HepG2 (cell line): ENCODE measurements around the gene P3H3. TPM values are rescaled to one million over a fixed set of nuclear protein-coding genes. Genes with fewer than 3 reads are reported as not detected.

Experiments
- EEA1 ChIP-seq: sonication (generic); formaldehyde crosslinking; IDR thresholded peaks from 2 replicates; pipeline ENCODE4 v1.5.1; 2020; ENCODE audit warnings: mild to moderate bottlenecking, missing genetic modification reagents, borderline replicate concordance
- HNRNPL ChIP-seq: fragments of 200-400 bp; formaldehyde crosslinking; IDR thresholded peaks from 2 replicates; pipeline ENCODE4 v1.6.1; 2017; ENCODE audit warnings: mild to moderate bottlenecking, low read depth, low read length
- MBD4 ChIP-seq: IDR thresholded peaks from 2 replicates; pipeline ENCODE4 v1.6.1; 2012; ENCODE audit warnings: low read length, inconsistent platforms, borderline replicate concordance
- NFKB2 ChIP-seq: sonication (generic); formaldehyde crosslinking; IDR thresholded peaks from 2 replicates; pipeline ENCODE4 v1.4.0; 2020; ENCODE audit warnings: missing genetic modification reagents, borderline replicate concordance
- PAX8 ChIP-seq: sonication (generic); formaldehyde crosslinking; IDR thresholded peaks from 2 replicates; pipeline ENCODE4 v1.8.0; 2022; ENCODE audit warnings: mild to moderate bottlenecking, missing genetic modification reagents, borderline replicate concordance
- PCBP1 ChIP-seq: fragments of 200-400 bp; formaldehyde crosslinking; IDR thresholded peaks from 2 replicates; pipeline ENCODE4 v1.6.1; 2017; ENCODE audit warnings: mild to moderate bottlenecking, low read depth, low read length, borderline replicate concordance
- POGK ChIP-seq: sonication (generic); formaldehyde crosslinking; conservative IDR thresholded peaks from 2 replicates; pipeline ENCODE4 v1.8.0; 2022; ENCODE audit warnings: mild to moderate bottlenecking, moderate library complexity, missing genetic modification reagents
- STAG1 ChIP-seq: sonication (generic); formaldehyde crosslinking; IDR thresholded peaks from 2 replicates; pipeline ENCODE4 v1.4.0; 2020; ENCODE audit warnings: missing genetic modification reagents
- ZBTB21 ChIP-seq: sonication (generic); formaldehyde crosslinking; IDR thresholded peaks from 2 replicates; pipeline ENCODE4 v1.4.0; 2020; ENCODE audit warnings: missing genetic modification reagents
- ZNF251 ChIP-seq: sonication (generic); formaldehyde crosslinking; IDR thresholded peaks from 2 replicates; pipeline ENCODE4 v1.9.0; 2021; ENCODE audit warnings: mild to moderate bottlenecking, missing genetic modification reagents
- ZNF432 ChIP-seq: sonication (generic); formaldehyde crosslinking; IDR thresholded peaks from 2 replicates; pipeline ENCODE4 v1.5.0; 2020; ENCODE audit warnings: missing genetic modification reagents, mild to moderate bottlenecking, borderline replicate concordance
- ZNF44 ChIP-seq: sonication (generic); formaldehyde crosslinking; IDR thresholded peaks from 2 replicates; pipeline ENCODE4 v1.5.1; 2020; ENCODE audit warnings: mild to moderate bottlenecking, missing genetic modification reagents
- ZNF512 ChIP-seq: sonication (generic); formaldehyde crosslinking; IDR thresholded peaks from 2 replicates; pipeline ENCODE4 v1.4.0; 2020; ENCODE audit warnings: mild to moderate bottlenecking, missing genetic modification reagents
- ZNF660 ChIP-seq: sonication (generic); formaldehyde crosslinking; IDR thresholded peaks from 2 replicates; pipeline ENCODE4 v1.5.1; 2020; ENCODE audit warnings: mild to moderate bottlenecking, low read depth, missing genetic modification reagents, borderline replicate concordance
- ZNF710 ChIP-seq: sonication (generic); formaldehyde crosslinking; IDR thresholded peaks from 2 replicates; pipeline ENCODE4 v1.5.0; 2020; ENCODE audit warnings: mild to moderate bottlenecking, missing genetic modification reagents, borderline replicate concordance
- ZNF781 ChIP-seq: sonication (generic); formaldehyde crosslinking; IDR thresholded peaks from 2 replicates; pipeline ENCODE4 v1.5.1; 2020; ENCODE audit warnings: borderline replicate concordance, mild to moderate bottlenecking, missing genetic modification reagents; ENCODE audit errors: not compliant biosample characterization
- ZSCAN20 ChIP-seq: sonication (generic); formaldehyde crosslinking; IDR thresholded peaks from 2 replicates; pipeline ENCODE4 v1.4.0; 2020; ENCODE audit warnings: missing genetic modification reagents, mild to moderate bottlenecking, borderline replicate concordance
- polyA plus RNA-seq, 8 experiments: library from polyadenylated mRNA; depleted of rRNA in 3 of 8; stranded (reverse) in 7 of 8; unstranded in 1 of 8; fragments of >200 nt; fragmentation: Illumina TruSeq in 4 of 8; extraction: Trizol in 4 of 8; gene quantifications; 2 replicates each; pipeline versions ENCODE4 v1.2.1 to v1.2.3, GENCODE V29; 2011 to 2016; ENCODE audit warnings: low read depth in 4 of 8, missing spikeins in 1 of 8, mixed read lengths in 1 of 8; ENCODE audit not compliant: insufficient read depth in 1 of 8
- total RNA-seq, 5 experiments: library from RNA; depleted of rRNA; stranded (reverse); fragments of >200 nt; fragmentation: Illumina TruSeq; extraction: Trizol; gene quantifications; 2 replicates each; pipeline ENCODE4 v1.2.3, GENCODE V29; 2016; ENCODE audit warnings: low read depth in 1 of 5
- TF ChIP-seq, protein P1 (sequence below), 2 experiments: IDR thresholded peaks; 2 replicates each; pipeline ENCODE4 v1.6.1; 2011 to 2012; ENCODE audit warnings: low read length in 2 of 2, borderline replicate concordance in 1 of 2, low read depth in 1 of 2, mild to moderate bottlenecking in 1 of 2, moderate library complexity in 1 of 2
- TF ChIP-seq, protein P2 (sequence below): IDR thresholded peaks from 2 replicates; pipeline ENCODE4 v1.6.1; 2016; ENCODE audit warnings: low read depth, borderline replicate concordance

P3H3 gene
- total and polyA plus RNA-seq, 2 of the 13 experiments (the other 11 are each of a cell fraction or from before 2014, with no cell fraction given): 20.1 to 20.5 TPM

DNA sequence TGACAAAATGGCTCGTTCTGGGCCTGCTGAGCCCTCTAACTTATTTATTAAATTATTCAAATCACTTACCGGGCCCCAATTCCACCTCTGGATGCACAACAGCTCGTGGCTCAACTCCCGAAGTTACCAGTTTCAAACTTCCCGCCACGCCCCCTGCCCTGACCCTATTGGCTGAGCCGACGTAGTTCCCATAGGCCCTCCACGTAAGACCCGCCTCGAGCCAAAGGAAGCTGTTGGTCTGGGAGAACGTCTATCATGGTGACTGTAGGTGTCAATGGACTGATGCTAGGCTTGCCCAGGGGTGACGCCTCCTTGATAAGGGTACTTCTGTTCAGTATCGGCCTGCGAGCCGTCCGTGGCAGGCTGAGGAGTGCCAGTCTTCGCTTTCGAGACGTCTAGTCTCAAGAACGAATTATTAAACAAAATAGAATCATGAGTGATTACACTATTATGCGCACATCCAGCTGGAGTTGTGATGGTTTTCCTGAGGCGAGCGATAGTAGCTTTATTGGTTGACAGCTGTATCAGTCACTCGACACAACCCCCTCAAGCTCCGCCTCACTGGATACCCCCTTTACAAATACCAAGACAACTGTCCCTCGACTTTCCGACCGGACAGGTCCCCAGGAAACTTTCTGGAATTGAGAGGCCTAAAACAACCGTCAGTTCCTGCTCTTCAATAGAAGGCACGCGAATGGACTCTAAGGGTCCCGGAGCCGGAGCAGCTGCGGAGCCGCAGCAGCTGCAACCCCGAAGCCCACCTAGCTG, 23.1 kb downstream of the P3H3 start, which contains the start of gene CDCA3 (continued):
- TF ChIP-seq ZNF432 (CRISPR knock-in tag) (no peak), PAX8 (CRISPR knock-in tag) (no peak), ZSCAN20 (no peak; the same call in 1 of the 2 replicates), POGK (CRISPR knock-in tag) (peak; percentile 58; the same call in 1 of the 2 replicates), NFKB2 (no peak), ZNF512 (CRISPR knock-in tag) (no peak), EEA1 (CRISPR knock-in tag) (no peak), PCBP1 (0 out of 2 replicates have a peak, but pooled peaks have one; percentile 19), ZNF781 (CRISPR knock-in tag) (no peak), ZBTB21 (CRISPR knock-in tag) (no peak), HNRNPL (no peak), ZNF660 (CRISPR knock-in tag) (no peak), ZNF44 (no peak), STAG1 (CRISPR knock-in tag) (0 out of 2 replicates have a peak, but pooled peaks have one; percentile 6), ZNF251 (no peak), MBD4 (no peak), ZNF710 (no peak)
- TF ChIP-seq, protein P1, sequence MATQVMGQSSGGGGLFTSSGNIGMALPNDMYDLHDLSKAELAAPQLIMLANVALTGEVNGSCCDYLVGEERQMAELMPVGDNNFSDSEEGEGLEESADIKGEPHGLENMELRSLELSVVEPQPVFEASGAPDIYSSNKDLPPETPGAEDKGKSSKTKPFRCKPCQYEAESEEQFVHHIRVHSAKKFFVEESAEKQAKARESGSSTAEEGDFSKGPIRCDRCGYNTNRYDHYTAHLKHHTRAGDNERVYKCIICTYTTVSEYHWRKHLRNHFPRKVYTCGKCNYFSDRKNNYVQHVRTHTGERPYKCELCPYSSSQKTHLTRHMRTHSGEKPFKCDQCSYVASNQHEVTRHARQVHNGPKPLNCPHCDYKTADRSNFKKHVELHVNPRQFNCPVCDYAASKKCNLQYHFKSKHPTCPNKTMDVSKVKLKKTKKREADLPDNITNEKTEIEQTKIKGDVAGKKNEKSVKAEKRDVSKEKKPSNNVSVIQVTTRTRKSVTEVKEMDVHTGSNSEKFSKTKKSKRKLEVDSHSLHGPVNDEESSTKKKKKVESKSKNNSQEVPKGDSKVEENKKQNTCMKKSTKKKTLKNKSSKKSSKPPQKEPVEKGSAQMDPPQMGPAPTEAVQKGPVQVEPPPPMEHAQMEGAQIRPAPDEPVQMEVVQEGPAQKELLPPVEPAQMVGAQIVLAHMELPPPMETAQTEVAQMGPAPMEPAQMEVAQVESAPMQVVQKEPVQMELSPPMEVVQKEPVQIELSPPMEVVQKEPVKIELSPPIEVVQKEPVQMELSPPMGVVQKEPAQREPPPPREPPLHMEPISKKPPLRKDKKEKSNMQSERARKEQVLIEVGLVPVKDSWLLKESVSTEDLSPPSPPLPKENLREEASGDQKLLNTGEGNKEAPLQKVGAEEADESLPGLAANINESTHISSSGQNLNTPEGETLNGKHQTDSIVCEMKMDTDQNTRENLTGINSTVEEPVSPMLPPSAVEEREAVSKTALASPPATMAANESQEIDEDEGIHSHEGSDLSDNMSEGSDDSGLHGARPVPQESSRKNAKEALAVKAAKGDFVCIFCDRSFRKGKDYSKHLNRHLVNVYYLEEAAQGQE (IDR thresholded peaks at IDR 0.05; ENCODE audit: borderline replicate concordance in 1 of 2, low read depth in 1 of 2, low read length in 2 of 2): no peak
- TF ChIP-seq, protein P2, sequence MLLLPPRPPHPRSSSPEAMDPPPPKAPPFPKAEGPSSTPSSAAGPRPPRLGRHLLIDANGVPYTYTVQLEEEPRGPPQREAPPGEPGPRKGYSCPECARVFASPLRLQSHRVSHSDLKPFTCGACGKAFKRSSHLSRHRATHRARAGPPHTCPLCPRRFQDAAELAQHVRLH: no peak
